GM18511 (cell line): ENCODE results near the gene SAMMSON.

Experiments used
- ATAC-seq: cut with Tn5 transposase; IDR thresholded peaks from one replicate; pipeline ENCODE4 v1.9.1; 2021; ENCODE audit warnings: mild to moderate bottlenecking, moderate library complexity; ENCODE audit not compliant: unreplicated experiment

The SAMMSON gene

DNA sequence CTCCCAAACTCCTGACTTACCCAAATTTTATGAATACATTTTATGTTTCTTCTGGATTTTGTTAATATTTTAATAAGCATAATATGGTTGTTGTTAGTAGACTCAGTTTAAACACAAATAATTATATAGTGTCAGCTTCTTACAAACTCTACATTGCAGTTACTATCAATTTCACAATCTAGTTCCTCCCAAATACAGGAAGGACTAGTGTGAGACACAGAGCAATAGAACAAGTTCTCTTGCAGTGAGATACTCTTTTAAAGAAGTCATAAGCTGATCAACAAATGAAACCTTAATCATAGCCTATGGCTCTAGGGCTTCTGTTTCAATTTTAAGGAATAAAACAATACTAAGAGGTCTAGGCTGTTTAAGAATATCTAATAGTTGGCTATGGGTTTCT is 86.1 kb downstream of the SAMMSON start:
- no peak for ATAC-seq

DNA sequence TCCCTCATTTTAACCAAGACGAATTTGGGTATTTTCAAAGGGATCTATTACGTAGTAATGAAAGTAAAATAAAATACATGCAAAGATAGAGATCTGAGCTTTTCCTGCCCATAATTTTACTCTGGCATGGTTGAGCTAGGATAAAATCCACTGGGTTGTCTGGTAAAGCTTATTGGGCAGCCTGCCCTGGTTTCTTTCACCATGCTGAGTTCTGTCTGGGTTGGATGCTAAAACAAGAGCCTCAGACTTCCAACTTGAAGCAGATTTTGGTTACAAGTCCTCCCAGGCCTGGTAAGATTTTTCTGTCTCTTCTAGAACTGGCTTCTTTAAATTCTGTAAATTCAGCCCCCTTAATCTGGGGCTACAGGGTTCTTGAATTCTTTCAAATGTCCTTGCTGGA is 86.8 kb downstream of the SAMMSON start:
- ATAC-seq, result no peak

DNA sequence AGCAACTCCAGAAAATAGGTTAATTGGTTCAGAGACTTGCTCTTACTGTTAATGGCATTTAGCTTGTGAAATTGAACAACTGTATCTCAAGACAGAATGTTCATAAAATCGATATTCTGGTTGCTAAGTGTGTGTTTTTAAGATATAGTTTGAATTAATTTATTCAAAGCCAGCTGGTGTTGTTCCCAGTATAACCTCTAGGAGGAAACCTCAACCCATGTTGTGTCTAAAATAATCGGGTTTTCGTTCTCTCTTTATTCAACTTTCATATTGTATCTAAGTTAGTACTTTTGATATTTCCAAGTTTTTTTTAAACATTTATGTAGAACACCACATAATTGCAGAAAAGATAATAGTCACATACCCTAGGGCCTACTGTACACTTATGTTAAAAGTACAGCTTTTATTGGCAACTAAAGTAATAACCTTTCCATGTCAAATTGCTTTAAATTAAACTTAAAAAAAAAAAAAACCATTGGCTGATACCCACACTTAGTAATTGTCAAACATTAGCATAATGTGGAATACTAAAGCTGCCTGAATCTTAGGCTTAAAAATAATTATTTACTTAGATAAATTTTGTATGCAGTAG is 90.9 kb downstream of the SAMMSON start:
- peak; percentile 63 for ATAC-seq

DNA sequence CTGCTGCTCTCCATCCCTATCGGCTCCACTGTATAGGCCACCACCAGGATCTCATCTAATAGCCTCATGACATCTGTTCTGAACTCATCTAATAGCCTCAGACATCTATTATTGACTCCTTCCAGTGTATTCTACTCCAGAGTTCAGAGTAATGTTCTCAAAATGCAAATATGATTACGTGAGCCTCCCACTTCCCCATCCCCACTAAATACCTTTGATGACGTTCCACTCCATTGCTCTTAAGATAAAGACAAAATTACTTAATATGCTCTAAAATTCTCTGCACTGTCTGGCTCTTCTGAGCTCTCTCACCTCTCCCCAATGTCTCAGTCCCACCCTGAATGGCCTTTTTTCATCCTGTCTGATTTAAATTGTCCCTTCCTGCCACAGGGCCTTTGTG is 94.7 kb downstream of the SAMMSON start:
- no peak for ATAC-seq

DNA sequence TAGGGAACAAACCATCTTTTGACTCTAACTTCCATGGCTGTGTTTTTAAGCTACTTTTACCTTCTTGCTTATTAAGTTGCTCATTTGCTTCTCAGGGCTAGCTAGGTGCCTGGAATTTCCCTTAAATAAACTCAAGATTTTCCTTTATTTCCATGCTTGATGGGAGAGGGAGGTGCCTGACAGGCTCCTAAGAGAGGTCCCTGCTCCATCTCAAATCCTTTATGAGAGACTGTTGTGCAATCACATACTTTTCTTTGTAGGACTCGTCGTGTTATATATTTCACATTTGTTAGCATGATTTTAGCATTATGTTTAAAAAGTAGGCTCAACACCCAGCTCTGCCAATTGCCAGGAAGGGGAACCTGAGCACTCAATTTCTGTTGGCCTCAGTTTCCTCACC is 95.7 kb downstream of the SAMMSON start:
- no peak for ATAC-seq

DNA sequence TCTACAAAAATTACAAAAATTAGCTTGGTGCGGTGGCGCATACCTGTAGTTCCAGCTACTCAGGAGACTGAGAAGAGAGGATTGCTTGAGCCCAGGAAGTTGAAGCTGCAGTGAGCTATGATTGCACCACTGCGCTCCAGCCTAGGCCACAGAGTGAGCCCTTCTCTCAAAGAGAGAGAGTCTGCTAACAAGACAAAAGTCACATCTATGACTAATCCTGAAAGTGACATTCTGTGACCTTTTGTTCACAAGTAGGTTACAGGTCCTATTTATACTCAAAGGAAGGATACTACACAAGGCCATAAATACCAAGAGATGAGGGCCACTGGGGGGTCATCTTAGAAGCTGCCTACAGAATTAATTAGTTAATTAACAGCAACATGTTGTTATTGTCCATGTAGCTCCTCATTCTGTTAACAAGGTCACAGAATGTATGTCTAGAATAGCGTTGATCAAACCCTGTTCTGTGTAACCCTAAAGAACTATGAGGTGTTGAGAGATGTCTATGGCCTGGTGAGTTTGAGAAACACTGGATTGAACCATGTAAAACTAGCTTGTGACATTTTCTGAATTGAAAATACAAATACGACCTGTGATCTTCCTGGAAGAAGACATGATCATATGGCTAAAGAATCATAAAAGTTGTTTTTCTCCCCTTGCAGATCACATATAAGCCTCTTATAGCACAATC is 97.0 kb downstream of the SAMMSON start:
- ATAC-seq, result peak; percentile 99

DNA sequence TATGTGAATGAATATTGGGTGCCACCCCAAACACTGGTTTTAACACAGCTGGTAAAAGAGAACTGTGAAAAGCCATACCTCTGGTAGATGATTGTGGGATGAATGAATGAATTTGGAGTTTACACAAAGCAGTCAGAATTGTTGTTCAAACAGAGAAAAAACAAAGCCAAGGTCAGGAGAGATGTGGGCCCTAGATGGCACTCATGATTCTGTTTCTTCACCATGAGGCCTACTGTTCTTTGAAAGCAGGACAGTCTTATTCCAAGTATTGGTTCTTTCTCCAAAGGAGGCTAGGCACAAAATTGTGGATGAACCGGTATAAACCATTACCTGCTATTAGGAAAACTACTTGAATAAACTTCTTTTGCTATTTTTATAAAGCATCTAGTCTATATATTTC is 97.6 kb downstream of the SAMMSON start:
- no peak for ATAC-seq

DNA sequence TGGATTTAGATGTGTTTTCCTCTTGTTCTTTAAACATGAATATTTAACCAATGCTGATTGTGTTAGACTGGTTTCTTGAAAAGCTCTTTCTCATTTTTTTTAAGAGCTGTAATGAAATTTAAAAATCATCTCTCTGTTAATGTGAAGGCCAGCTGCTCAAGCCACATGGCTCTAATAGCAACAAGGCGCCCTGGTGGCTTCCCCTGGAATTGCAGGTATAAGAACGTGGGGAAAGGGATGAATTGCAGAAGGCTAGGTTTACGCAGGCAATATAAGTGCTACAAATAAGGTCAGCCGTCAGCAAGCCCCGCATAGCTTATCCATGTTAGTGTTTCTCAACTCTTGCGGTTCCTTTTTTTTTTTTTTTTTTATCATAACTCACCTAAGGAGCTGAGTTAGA is 108.5 kb downstream of the SAMMSON start:
- peak; percentile 71 for ATAC-seq

DNA sequence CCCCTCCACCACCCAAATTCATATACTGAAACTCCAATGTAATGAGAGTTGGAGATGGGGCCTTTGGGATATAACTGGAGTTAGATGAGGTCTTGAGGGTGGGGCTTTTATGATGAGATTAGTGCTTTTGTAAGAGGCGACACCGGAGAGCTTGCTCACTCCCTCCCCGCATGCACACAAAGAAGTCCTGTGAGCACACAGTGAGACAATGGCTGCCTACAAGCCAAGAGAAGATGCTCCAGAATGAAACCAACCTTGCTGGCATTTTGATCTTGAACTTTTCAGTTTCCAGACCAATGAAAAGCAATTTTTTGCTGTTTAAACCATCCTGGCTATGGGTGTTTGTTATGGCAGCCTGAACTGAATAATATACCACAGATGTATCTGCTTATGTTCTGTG is 109.0 kb downstream of the SAMMSON start:
- no peak for ATAC-seq

DNA sequence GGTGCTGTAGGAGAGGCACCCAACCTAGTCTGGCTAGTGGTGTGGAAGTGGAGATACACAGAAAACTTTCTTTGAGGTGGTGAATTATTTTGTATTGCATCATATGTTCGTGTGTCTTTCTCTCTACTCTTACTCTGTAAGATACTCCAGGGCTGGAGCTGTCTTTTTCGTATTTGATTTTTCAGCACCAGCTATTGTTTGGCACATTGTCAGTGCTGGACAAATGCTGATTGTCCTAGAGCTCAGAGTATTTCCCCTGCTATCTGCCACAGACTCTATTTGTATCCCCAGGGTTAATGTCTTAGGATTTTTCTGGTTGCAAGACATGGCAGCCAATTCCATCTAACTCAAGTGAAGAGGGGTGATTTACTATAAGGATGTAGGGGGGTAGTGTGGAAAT is 110.5 kb downstream of the SAMMSON start:
- ATAC-seq, result no peak

DNA sequence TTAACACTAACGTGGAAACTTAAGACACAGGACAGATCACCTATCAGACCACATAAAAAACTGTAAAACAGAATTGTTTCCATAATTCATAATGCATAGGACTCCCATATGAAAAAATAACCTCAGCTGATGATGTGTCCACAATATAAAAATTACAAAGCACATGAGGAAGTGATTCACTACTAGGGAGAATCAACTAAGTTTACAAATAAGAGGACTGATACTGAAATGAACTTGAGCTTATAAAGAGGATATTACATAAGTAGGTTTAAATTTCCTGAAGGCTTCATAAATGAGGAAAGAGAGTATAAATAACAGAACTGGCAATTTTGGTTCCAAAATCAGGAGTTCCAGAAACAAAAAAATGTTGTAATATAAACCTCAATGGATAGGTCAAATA is 111.9 kb downstream of the SAMMSON start:
- ATAC-seq, result no peak

DNA sequence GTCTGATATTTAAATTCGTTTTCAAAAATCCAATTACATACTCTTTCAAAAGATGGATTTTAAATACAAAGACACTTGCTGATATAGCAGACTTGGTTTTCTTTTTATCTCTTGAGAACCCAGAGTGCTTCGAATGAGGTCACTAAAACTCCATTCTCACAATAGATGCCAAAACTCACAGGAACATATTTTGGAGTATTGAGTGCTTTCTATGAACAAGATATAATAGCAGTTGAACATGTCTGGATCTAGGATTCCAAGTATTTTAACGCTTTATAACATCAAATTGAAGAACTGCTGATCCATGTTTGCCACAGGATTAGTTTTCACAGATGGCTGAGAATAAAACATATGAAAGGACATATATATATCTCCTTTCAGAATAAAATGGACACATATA is 113.2 kb downstream of the SAMMSON start:
- ATAC-seq, result no peak

DNA sequence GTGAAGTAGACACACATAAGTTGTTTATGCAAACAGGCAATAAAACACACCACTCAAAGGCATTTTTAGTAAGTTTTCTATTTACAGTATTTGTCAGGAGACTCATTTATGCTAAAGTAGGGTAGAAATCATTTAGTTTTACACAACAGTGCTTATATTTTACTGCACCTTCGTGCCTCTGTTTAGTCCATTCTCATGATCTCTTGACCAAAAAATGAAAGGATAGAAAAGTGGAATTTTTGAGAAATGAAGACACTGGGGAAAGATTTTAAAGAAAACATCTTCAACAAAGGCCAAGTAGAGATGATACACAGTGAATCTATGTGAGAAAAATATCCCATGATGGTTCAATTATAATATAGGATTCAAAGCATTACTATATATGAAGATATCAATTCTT is 114.9 kb downstream of the SAMMSON start:
- no peak for ATAC-seq

DNA sequence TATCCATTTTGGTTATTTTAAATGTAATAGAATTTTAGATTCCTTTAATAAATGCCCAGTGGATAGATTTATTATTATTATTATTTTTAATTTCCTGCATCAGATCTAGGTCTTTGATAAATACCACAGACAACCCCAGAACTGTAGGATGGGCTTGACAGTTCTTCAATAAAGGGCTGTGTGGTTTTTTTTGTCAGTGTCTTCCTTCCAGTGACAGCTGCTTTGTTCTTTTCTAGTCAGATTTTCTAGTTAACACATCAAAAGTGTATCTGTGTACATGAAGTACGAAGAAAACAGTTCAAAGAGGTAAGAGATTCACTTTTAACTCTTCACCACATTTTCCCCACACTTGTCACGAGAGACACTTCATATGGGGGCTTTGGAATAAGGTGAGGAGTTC is 120.3 kb downstream of the SAMMSON start:
- no peak for ATAC-seq
